ENCODE results near the gene NTPCR. TPM values are rescaled to one million over a fixed set of nuclear protein-coding genes. Genes with fewer than 3 reads are reported as not detected.

The NTPCR gene, protein sequence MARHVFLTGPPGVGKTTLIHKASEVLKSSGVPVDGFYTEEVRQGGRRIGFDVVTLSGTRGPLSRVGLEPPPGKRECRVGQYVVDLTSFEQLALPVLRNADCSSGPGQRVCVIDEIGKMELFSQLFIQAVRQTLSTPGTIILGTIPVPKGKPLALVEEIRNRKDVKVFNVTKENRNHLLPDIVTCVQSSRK
- total RNA-seq (2022; extraction: Qiagen RNA extraction) = 78.1 to 93.6 TPM (median 86.3 TPM) in 5 replicates

GRCh38 chr1:232950197-232951176 lies at the start of gene NTPCR:
TSS of gene NTPCR (plus strand) at chr1:232950611. CDS start at chr1:232950711, 100 bp downstream.

Other genes with a start within 250 kb of the NTPCR start
- 0.53 to 1.3 TPM (median 1.0 TPM) in 5 replicates for gene MAP10, start 145.2 kb upstream of the NTPCR start, total RNA-seq (2022; extraction: Qiagen RNA extraction)

Measured in A549 treated with CORT108297 at 1 μM for 4 hours (cell line).